ENCODE measurements around the gene NPFFR2. TPM values are rescaled to one million over a fixed set of nuclear protein-coding genes. Genes with fewer than 3 reads are reported as not detected.
A peak's percentile ranks its signal among the peaks of the same experiment; 100 is the strongest.

The NPFFR2 gene
- total and polyA plus RNA-seq, 2 experiments from 2014 or later, result 0.28 to 2.9 TPM

DNA sequence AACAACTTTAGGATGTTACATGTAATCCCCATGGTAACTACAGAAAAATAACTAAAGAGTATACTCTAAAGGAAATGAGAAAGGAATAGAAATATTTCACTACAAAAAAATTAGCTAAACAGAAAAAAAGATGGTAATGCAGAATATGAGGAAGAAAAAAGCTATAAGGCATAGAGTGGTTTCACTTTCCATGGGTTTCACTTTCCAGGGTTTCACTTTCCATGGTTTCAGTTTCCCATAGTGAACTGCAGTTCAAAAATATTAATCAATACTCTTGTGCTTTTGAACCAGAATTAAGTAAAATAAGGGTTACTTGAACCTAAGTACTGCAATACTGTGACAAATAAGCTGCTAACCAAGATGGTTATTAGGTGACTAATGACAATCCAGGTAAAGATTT lies 42.0 kb downstream of the NPFFR2 start:
- H3F3A ChIP-seq (replicated peaks; ENCODE audit: low read depth), result no peaks in the 10 kb centered on the region
- H3K27ac ChIP-seq (ENCODE audit: low read depth), result no peak overlapping the region
- no peaks in the 10 kb centered on the region for H3K36me3 Mint-ChIP-seq (ENCODE audit: low read depth)
- ATAC-seq, result no peak
- H3K79me2 ChIP-seq (replicated peaks; ENCODE audit: insufficient read depth), result no peaks in the 10 kb centered on the region
- H3K4me3 ChIP-seq, result no peak overlapping the region
- H3K36me3 ChIP-seq (ENCODE audit: insufficient read depth), result no peaks in the 10 kb centered on the region
- H3K9me3 Mint-ChIP-seq, result no peaks in the 10 kb centered on the region
- no peaks in the 10 kb centered on the region for H3K27me3 ChIP-seq (ENCODE audit: insufficient read depth)
- no peaks in the 10 kb centered on the region for H3K27me3 Mint-ChIP-seq (ENCODE audit: insufficient read depth, low read depth, poor library complexity)
- TF ChIP-seq ZNF331 (CRISPR knock-in tag; IDR thresholded peaks at IDR 0.05; ENCODE audit: low read depth) (no peak), NANOG (IDR thresholded peaks at IDR 0.05; ENCODE audit: borderline replicate concordance) (no peak), ZNF114 (CRISPR knock-in tag; IDR thresholded peaks at IDR 0.05) (no peak)
- TF ChIP-seq, protein P1, sequence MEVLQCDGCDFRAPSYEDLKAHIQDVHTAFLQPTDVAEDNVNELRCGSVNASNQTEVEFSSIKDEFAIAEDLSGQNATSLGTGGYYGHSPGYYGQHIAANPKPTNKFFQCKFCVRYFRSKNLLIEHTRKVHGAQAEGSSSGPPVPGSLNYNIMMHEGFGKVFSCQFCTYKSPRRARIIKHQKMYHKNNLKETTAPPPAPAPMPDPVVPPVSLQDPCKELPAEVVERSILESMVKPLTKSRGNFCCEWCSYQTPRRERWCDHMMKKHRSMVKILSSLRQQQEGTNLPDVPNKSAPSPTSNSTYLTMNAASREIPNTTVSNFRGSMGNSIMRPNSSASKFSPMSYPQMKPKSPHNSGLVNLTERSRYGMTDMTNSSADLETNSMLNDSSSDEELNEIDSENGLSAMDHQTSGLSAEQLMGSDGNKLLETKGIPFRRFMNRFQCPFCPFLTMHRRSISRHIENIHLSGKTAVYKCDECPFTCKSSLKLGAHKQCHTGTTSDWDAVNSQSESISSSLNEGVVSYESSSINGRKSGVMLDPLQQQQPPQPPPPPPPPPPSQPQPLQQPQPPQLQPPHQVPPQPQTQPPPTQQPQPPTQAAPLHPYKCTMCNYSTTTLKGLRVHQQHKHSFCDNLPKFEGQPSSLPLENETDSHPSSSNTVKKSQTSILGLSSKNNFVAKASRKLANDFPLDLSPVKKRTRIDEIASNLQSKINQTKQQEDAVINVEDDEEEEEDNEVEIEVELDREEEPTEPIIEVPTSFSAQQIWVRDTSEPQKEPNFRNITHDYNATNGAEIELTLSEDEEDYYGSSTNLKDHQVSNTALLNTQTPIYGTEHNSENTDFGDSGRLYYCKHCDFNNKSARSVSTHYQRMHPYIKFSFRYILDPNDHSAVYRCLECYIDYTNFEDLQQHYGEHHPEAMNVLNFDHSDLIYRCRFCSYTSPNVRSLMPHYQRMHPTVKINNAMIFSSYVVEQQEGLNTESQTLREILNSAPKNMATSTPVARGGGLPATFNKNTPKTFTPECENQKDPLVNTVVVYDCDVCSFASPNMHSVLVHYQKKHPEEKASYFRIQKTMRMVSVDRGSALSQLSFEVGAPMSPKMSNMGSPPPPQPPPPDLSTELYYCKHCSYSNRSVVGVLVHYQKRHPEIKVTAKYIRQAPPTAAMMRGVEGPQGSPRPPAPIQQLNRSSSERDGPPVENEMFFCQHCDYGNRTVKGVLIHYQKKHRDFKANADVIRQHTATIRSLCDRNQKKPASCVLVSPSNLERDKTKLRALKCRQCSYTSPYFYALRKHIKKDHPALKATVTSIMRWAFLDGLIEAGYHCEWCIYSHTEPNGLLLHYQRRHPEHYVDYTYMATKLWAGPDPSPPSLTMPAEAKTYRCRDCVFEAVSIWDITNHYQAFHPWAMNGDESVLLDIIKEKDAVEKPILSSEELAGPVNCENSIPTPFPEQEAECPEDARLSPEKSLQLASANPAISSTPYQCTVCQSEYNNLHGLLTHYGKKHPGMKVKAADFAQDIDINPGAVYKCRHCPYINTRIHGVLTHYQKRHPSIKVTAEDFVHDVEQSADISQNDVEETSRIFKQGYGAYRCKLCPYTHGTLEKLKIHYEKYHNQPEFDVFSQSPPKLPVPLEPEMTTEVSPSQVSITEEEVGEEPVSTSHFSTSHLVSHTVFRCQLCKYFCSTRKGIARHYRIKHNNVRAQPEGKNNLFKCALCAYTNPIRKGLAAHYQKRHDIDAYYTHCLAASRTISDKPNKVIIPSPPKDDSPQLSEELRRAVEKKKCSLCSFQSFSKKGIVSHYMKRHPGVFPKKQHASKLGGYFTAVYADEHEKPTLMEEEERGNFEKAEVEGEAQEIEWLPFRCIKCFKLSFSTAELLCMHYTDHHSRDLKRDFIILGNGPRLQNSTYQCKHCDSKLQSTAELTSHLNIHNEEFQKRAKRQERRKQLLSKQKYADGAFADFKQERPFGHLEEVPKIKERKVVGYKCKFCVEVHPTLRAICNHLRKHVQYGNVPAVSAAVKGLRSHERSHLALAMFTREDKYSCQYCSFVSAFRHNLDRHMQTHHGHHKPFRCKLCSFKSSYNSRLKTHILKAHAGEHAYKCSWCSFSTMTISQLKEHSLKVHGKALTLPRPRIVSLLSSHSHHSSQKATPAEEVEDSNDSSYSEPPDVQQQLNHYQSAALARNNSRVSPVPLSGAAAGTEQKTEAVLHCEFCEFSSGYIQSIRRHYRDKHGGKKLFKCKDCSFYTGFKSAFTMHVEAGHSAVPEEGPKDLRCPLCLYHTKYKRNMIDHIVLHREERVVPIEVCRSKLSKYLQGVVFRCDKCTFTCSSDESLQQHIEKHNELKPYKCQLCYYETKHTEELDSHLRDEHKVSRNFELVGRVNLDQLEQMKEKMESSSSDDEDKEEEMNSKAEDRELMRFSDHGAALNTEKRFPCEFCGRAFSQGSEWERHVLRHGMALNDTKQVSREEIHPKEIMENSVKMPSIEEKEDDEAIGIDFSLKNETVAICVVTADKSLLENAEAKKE (CRISPR knock-in tag; IDR thresholded peaks at IDR 0.05), result no peak
- TF ChIP-seq, protein P2, sequence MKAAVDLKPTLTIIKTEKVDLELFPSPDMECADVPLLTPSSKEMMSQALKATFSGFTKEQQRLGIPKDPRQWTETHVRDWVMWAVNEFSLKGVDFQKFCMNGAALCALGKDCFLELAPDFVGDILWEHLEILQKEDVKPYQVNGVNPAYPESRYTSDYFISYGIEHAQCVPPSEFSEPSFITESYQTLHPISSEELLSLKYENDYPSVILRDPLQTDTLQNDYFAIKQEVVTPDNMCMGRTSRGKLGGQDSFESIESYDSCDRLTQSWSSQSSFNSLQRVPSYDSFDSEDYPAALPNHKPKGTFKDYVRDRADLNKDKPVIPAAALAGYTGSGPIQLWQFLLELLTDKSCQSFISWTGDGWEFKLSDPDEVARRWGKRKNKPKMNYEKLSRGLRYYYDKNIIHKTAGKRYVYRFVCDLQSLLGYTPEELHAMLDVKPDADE (IDR thresholded peaks at IDR 0.05), result no peak
- H2AFZ ChIP-seq, result no peak overlapping the region
- no peak overlapping the region for H3K27ac Mint-ChIP-seq
- H3K4me1 Mint-ChIP-seq, result no peaks in the 10 kb centered on the region
- H4K20me1 ChIP-seq (replicated peaks; ENCODE audit: insufficient read depth), result no peaks in the 10 kb centered on the region
- H3K4me1 ChIP-seq (ENCODE audit: insufficient read depth), result no peaks in the 10 kb centered on the region
- no peak overlapping the region for H3K4me3 Mint-ChIP-seq
- no peak overlapping the region for H3K4me2 ChIP-seq
- no peaks in the 10 kb centered on the region for H3K9me2 ChIP-seq (ENCODE audit: insufficient read depth)
- no peak for DNase-seq (ENCODE audit: low spot score)

DNA sequence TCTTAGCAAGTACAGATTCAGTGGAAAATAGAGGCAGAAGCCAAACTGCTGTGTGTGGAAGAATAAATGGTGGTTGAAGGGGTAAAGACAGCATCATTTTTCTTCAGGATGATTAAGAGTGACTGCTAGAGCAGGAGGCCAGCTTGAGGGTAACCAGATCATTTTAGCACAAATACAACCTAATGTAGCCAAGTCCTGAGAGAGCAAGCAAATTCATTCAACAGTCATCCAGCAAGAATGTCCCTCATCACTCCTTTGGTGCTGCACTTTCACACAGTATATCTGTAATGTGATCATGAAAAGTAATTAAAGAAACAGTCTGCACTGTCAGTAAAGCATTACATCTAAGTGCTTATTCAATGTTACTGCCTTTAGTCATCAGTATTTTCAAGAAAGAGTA lies 44.8 kb downstream of the NPFFR2 start:
- DNase-seq (ENCODE audit: low spot score), result no peak
- Histone ChIP-seq H3K9me2 (ENCODE audit: insufficient read depth) (no peaks in the 10 kb centered on the region), H3K4me1 (ENCODE audit: insufficient read depth) (no peaks in the 10 kb centered on the region), H3K4me3 (no peak overlapping the region), H3F3A (replicated peaks; ENCODE audit: low read depth) (no peaks in the 10 kb centered on the region), H4K20me1 (replicated peaks; ENCODE audit: insufficient read depth) (no peaks in the 10 kb centered on the region), H3K79me2 (replicated peaks; ENCODE audit: insufficient read depth) (no peaks in the 10 kb centered on the region), H2AFZ (no peak overlapping the region), H3K4me2 (no peak overlapping the region), H3K27me3 (ENCODE audit: insufficient read depth) (no peaks in the 10 kb centered on the region), H3K27ac (ENCODE audit: low read depth) (no peak overlapping the region), H3K36me3 (ENCODE audit: insufficient read depth) (no peaks in the 10 kb centered on the region)
- H3K27me3 Mint-ChIP-seq (ENCODE audit: insufficient read depth, low read depth, poor library complexity), result no peaks in the 10 kb centered on the region
- no peaks in the 10 kb centered on the region for H3K9me3 Mint-ChIP-seq
- peak overlapping the region; percentile 66; the same call in 1 of the 2 replicates for H3K27ac Mint-ChIP-seq
- H3K4me1 Mint-ChIP-seq, result no peaks in the 10 kb centered on the region
- ATAC-seq, result no peak
- H3K36me3 Mint-ChIP-seq (ENCODE audit: low read depth), result no peaks in the 10 kb centered on the region
- no peak overlapping the region for H3K4me3 Mint-ChIP-seq
- TF ChIP-seq JUNB (IDR thresholded peaks at IDR 0.05; ENCODE audit: unreplicated experiment) (no peak), ZNF331 (CRISPR knock-in tag; IDR thresholded peaks at IDR 0.05; ENCODE audit: low read depth) (no peak), EZH2phosphoT487 (IDR thresholded peaks at IDR 0.05; ENCODE audit: unreplicated experiment) (no peak), CREB1 (CRISPR knock-in tag; IDR thresholded peaks at IDR 0.05; ENCODE audit: low read depth) (no peak)
- TF ChIP-seq, protein P2 (IDR thresholded peaks at IDR 0.05), result no peak
- TF ChIP-seq, protein P3, sequence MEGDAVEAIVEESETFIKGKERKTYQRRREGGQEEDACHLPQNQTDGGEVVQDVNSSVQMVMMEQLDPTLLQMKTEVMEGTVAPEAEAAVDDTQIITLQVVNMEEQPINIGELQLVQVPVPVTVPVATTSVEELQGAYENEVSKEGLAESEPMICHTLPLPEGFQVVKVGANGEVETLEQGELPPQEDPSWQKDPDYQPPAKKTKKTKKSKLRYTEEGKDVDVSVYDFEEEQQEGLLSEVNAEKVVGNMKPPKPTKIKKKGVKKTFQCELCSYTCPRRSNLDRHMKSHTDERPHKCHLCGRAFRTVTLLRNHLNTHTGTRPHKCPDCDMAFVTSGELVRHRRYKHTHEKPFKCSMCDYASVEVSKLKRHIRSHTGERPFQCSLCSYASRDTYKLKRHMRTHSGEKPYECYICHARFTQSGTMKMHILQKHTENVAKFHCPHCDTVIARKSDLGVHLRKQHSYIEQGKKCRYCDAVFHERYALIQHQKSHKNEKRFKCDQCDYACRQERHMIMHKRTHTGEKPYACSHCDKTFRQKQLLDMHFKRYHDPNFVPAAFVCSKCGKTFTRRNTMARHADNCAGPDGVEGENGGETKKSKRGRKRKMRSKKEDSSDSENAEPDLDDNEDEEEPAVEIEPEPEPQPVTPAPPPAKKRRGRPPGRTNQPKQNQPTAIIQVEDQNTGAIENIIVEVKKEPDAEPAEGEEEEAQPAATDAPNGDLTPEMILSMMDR (conservative IDR thresholded peaks at IDR 0.05; ENCODE audit: low read depth in 2 of 2), result no peak

All from GM23338 (cell line).